Lower lobe of right lung (tissue), 2 donors: ENCODE results near the gene PLEKHG4B. TPM values are rescaled to one million over a fixed set of nuclear protein-coding genes. Genes with fewer than 3 reads are reported as not detected.

Experiments used
- ATAC-seq, 2 donors: fragments of 200-7000 bp; cut with Tn5 transposase; one replicate each; pipeline ENCODE4 v1.9.1; 2020 to 2022; ENCODE audit warnings: mild to moderate bottlenecking in 2 of 2, moderate library complexity in 2 of 2
- DNase-seq: peaks from one replicate; pipeline ENCODE4 v3.0.0-alpha.2; 2020
- H3K27ac ChIP-seq: fragments of 200-600 bp; one replicate; pipeline ENCODE4 v1.8.0; 2022
- H3K27me3 ChIP-seq: fragments of 200-600 bp; one replicate; pipeline ENCODE4 v1.8.0; 2022; ENCODE audit warnings: low read depth
- H3K36me3 ChIP-seq: fragments of 200-600 bp; one replicate; pipeline ENCODE4 v1.8.0; 2022; ENCODE audit warnings: mild to moderate bottlenecking
- H3K4me1 ChIP-seq: fragments of 200-600 bp; one replicate; pipeline ENCODE4 v1.8.0; 2022
- H3K4me3 ChIP-seq: fragments of 200-600 bp; one replicate; pipeline ENCODE4 v1.8.0; 2022; ENCODE audit warnings: mild to moderate bottlenecking
- H3K9me3 ChIP-seq: fragments of 200-600 bp; one replicate; pipeline ENCODE4 v1.8.0; 2022
- intact Hi-C: fragments of 100-400 bp; cut with DNase I; formaldehyde crosslinking; loops from one replicate; pipeline ENCODE4 v1.11.0; 2022
- total RNA-seq: library from RNA; stranded (reverse); fragmentation: NEBNext Ultra II Directional; extraction: Animal tissue kit (Norgen Biotek cat#: 25700); gene quantifications from one replicate; pipeline ENCODE4 v1.2.1, GENCODE V29; 2021
- TF ChIP-seq, protein P1 (sequence below): fragments of 200-600 bp; IDR thresholded peaks from one replicate; pipeline ENCODE4 v1.8.0; 2022; ENCODE audit warnings: antibody characterized with exemption, mild to moderate bottlenecking
- donor health status: DM: no; HTN: yes; CAD: no; lungs with severe emphysema.

Gene PLEKHG4B
- total RNA-seq, 1 donor from 2014 or later: 2.7 TPM

GRCh38 chr5:82097-82496, 9.9 kb upstream of the PLEKHG4B start:
- peaks cover 5% of the 10 kb centered on the region for H3K27me3 ChIP-seq
- no peak for DNase-seq
- TF ChIP-seq, protein P1, sequence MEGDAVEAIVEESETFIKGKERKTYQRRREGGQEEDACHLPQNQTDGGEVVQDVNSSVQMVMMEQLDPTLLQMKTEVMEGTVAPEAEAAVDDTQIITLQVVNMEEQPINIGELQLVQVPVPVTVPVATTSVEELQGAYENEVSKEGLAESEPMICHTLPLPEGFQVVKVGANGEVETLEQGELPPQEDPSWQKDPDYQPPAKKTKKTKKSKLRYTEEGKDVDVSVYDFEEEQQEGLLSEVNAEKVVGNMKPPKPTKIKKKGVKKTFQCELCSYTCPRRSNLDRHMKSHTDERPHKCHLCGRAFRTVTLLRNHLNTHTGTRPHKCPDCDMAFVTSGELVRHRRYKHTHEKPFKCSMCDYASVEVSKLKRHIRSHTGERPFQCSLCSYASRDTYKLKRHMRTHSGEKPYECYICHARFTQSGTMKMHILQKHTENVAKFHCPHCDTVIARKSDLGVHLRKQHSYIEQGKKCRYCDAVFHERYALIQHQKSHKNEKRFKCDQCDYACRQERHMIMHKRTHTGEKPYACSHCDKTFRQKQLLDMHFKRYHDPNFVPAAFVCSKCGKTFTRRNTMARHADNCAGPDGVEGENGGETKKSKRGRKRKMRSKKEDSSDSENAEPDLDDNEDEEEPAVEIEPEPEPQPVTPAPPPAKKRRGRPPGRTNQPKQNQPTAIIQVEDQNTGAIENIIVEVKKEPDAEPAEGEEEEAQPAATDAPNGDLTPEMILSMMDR: no peak

GRCh38 chr5:82570-82969, 9.4 kb upstream of the PLEKHG4B start:
- TF ChIP-seq, protein P1: no peak
- Histone ChIP-seq H3K27me3 (peaks cover 5% of the 10 kb centered on the region), H3K27ac (no peak overlapping the region), H3K9me3 (no peaks in the 10 kb centered on the region), H3K4me3 (no peak overlapping the region), H3K36me3 (no peaks in the 10 kb centered on the region), H3K4me1 (no peaks in the 10 kb centered on the region)
- DNase-seq (no peak), ATAC-seq (no peak)
- intact Hi-C loops: no loop called here

More at GRCh38 chr5:82097-82496, 9.9 kb upstream of the PLEKHG4B start:
- no peaks in the 10 kb centered on the region for H3K9me3 ChIP-seq
- H3K27ac ChIP-seq: no peak overlapping the region
- intact Hi-C loops: no loop called here
- no peaks in the 10 kb centered on the region for H3K4me1 ChIP-seq
- peak; percentile 87 for ATAC-seq
- H3K36me3 ChIP-seq: no peaks in the 10 kb centered on the region
- no peak overlapping the region for H3K4me3 ChIP-seq

DNA sequence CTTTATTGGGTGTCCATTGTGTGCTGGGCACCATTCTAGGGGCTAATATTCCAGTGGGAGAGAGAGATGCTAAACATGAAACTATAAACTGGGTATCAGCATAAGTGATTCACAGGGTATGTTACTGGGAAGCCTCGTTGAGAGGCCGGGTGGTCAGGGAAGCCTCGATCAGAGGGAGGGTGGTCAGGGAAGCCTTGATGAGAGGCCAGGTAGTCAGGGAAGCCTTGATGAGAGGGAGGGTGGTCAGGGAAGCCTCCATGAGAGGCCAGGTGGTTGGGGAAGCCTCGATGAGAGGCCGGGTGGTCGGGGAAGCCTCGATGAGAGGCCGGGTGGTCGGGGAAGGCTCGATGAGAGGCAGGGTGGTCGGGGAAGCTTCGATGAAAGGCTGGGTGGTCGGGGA, 8.9 kb upstream of the PLEKHG4B start:
- Histone ChIP-seq H3K4me3 (no peak overlapping the region), H3K27ac (no peak overlapping the region), H3K4me1 (no peaks in the 10 kb centered on the region), H3K9me3 (no peaks in the 10 kb centered on the region), H3K36me3 (no peaks in the 10 kb centered on the region), H3K27me3 (peaks cover 5% of the 10 kb centered on the region)
- TF ChIP-seq, protein P1: no peak
- DNase-seq (no peak), ATAC-seq (no peak)
- intact Hi-C loops: no loop called here

GRCh38 chr5:85334-85995, 6.5 kb upstream of the PLEKHG4B start:
- H3K4me3 ChIP-seq: no peak overlapping the region
- no peaks in the 10 kb centered on the region for H3K36me3 ChIP-seq
- ATAC-seq (no peak), DNase-seq (no peak)
- H3K27ac ChIP-seq: no peak overlapping the region
- peaks cover 5% of the 10 kb centered on the region for H3K27me3 ChIP-seq
- intact Hi-C loops: no loop called here
- TF ChIP-seq, protein P1: no peak
- no peaks in the 10 kb centered on the region for H3K4me1 ChIP-seq
- no peaks in the 10 kb centered on the region for H3K9me3 ChIP-seq

- Histone ChIP-seq H3K36me3 (no peaks in the 10 kb centered on the region), H3K27me3 (peaks cover 36% of the 10 kb centered on the region), H3K4me3 (no peak overlapping the region), H3K27ac (no peak overlapping the region), H3K4me1 (no peaks in the 10 kb centered on the region), H3K9me3 (no peaks in the 10 kb centered on the region)
- ATAC-seq (no peak), DNase-seq (no peak)
- intact Hi-C loops: no loop called here
- TF ChIP-seq, protein P1: no peak
These were observed 2.4 kb upstream of the PLEKHG4B start for GRCh38 chr5:89337-90286.
